ENCODE data around the gene MECP2. TPM values are rescaled to one million over a fixed set of nuclear protein-coding genes. Genes with fewer than 3 reads are reported as not detected.
"Not testable (repeated sequence)": the region's sequence is repeated elsewhere in the genome, so short reads cannot be mapped to it uniquely, and the experiment has no call there.

Gene MECP2
- total and polyA plus RNA-seq, 2 of the 13 experiments (the other 11 are each of a cell fraction or from before 2014, with no cell fraction given) = 7.9 to 18.1 TPM

DNA sequence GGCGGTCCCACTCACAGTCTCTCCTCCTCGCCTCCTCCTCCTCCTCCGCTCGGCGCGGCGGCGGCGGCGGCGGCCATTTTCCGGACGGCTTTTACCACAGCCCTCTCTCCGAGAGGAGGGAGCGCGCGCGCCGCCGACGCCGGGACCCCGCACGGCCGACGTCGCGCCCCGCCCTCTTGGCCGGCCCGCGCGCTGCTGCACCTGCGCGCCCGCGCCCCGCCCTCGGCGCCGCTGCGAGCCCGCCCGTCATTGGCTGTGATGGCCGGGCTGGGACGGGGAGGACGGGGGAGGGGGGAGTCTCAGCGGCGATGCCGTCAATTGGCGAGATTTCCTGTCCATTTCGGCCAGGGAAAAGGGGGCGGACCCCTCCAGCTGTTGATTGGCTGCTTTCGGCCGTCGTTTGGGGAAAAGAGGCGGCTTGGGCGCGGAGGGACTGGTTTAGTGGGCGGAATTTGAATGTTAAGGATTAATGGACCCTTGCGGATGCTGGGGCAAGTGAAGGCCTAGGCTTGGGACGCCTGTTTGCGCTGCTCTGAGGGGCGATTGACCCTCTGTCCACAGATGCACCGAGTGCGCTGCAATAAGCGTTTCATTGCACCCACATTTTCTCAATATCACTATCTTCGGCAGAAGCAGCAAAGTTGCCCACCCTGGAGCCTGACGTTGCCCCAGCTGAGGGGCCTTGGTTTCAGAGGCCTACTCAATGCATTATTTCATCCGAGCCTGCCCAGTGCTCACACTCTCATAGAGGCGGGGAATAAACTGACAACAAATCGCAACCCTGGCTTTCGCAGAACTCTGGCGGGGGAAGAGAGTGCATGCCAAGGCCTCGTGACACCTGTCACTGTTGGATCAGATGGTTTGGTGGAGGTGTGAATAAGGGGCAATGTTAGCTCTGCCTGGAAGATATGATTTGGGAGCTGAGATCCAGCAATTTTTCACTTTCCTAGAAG lies at the start of gene MECP2 (continued):
- TF ChIP-seq, protein P1, sequence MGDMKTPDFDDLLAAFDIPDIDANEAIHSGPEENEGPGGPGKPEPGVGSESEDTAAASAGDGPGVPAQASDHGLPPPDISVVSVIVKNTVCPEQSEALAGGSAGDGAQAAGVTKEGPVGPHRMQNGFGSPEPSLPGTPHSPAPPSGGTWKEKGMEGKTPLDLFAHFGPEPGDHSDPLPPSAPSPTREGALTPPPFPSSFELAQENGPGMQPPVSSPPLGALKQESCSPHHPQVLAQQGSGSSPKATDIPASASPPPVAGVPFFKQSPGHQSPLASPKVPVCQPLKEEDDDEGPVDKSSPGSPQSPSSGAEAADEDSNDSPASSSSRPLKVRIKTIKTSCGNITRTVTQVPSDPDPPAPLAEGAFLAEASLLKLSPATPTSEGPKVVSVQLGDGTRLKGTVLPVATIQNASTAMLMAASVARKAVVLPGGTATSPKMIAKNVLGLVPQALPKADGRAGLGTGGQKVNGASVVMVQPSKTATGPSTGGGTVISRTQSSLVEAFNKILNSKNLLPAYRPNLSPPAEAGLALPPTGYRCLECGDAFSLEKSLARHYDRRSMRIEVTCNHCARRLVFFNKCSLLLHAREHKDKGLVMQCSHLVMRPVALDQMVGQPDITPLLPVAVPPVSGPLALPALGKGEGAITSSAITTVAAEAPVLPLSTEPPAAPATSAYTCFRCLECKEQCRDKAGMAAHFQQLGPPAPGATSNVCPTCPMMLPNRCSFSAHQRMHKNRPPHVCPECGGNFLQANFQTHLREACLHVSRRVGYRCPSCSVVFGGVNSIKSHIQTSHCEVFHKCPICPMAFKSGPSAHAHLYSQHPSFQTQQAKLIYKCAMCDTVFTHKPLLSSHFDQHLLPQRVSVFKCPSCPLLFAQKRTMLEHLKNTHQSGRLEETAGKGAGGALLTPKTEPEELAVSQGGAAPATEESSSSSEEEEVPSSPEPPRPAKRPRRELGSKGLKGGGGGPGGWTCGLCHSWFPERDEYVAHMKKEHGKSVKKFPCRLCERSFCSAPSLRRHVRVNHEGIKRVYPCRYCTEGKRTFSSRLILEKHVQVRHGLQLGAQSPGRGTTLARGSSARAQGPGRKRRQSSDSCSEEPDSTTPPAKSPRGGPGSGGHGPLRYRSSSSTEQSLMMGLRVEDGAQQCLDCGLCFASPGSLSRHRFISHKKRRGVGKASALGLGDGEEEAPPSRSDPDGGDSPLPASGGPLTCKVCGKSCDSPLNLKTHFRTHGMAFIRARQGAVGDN (CRISPR knock-in tag; IDR thresholded peaks at IDR 0.05) = peak; percentile 37
- TF ChIP-seq RBFOX2 (IDR thresholded peaks at IDR 0.05; ENCODE audit: low read depth, low read length) (peak; percentile 61; the same call in 1 of the 2 replicates), YEATS4 (CRISPR knock-in tag; IDR thresholded peaks at IDR 0.05; ENCODE audit: borderline replicate concordance) (no peak), SP2 (CRISPR knock-in tag; IDR thresholded peaks at IDR 0.05) (peak; percentile 89), KLF12 (CRISPR knock-in tag; IDR thresholded peaks at IDR 0.05; ENCODE audit: borderline replicate concordance) (0 out of 2 replicates have a peak, but pooled peaks have one; percentile 36), ZNF234 (CRISPR knock-in tag; conservative IDR thresholded peaks at IDR 0.05) (no peak), CCDC6 (CRISPR knock-in tag; IDR thresholded peaks at IDR 0.05) (no peak), ZFX (CRISPR knock-in tag; IDR thresholded peaks at IDR 0.05; ENCODE audit: low read depth) (peak; percentile 53; the same call in 1 of the 2 replicates), FOXO4 (CRISPR knock-in tag; conservative IDR thresholded peaks at IDR 0.05) (no peak)

- H4K20me1 ChIP-seq (ENCODE audit: insufficient read depth, low read length); H3K27ac ChIP-seq (ENCODE audit: extremely low read length, insufficient read depth, low read length); H3K36me3 ChIP-seq (replicated peaks in 1 of 2; ENCODE audit: control insufficient read depth in 1 of 2, insufficient read depth in 2 of 2, low read length in 2 of 2); H3K9me3 ChIP-seq (ENCODE audit: low read length); POLR2A ChIA-PET; intact Hi-C loops (cut with micrococcal nuclease; ENCODE audit: unreplicated experiment); CTCF ChIA-PET (ENCODE audit: low intra/inter-chr PET ratio, low total read pairs); in situ Hi-C loops (cut with HindIII; ENCODE audit: extremely low pct_ligation_motif_present, low pct_unique_long_range_greater_than_20kb); H3K27me3 ChIP-seq (ENCODE audit: control insufficient read depth in 1 of 2, insufficient read depth in 2 of 2, low read length in 2 of 2); H3K4me3 ChIP-seq (replicated peaks in 1 of 3; ENCODE audit: insufficient read depth in 1 of 3, low read depth in 2 of 3, low read length in 3 of 3); DNase-seq (ENCODE audit: low spot score); BruUV-seq (replicated peaks); H3K9ac ChIP-seq (ENCODE audit: insufficient read depth, low read depth, low read length); ATAC-seq; H3K4me2 ChIP-seq (ENCODE audit: low read depth, low read length); H3K79me2 ChIP-seq (ENCODE audit: insufficient read depth, low read length); FAIRE-seq; H3K4me1 ChIP-seq (ENCODE audit: insufficient read depth, low read length); H2AFZ ChIP-seq (ENCODE audit: low read length): not testable (repeated sequence)
- 90% methylated on average over 4 of the region's 15 CpGs for WGBS (ENCODE audit: low lambda C conversion rate)
Observed at GRCh38 chrX:154144010-154144409, 46.5 kb upstream of the MECP2 start, which contains the start of gene OPN1LW. Gene OPN1LW, plus strand, starts transcription at chrX:154144243. Its CDS starts 41 bp downstream, at chrX:154144284.
